H1 (cell line): ENCODE data around the gene ULK1. TPM values are rescaled to one million over a fixed set of nuclear protein-coding genes. Genes with fewer than 3 reads are reported as not detected.

Experiments used
- CHD2 ChIP-seq: IDR thresholded peaks from 2 replicates; pipeline ENCODE4 v1.6.1; 2012; ENCODE audit warnings: low read length, improper control_type of control experiment
- EZH2 ChIP-seq: fragments of 200-600 bp; sonication (generic); IDR thresholded peaks from 2 replicates; pipeline ENCODE4 v1.7.1; 2012; ENCODE audit warnings: low read depth, mild to moderate bottlenecking, moderate library complexity, low read length, inconsistent platforms; ENCODE audit not compliant: severe bottlenecking
- RXRA ChIP-seq: IDR thresholded peaks from 2 replicates; pipeline ENCODE4 v1.6.1; 2011; ENCODE audit warnings: low read depth, mild to moderate bottlenecking, low read length, moderate library complexity; ENCODE audit not compliant: insufficient read depth
- SP1 ChIP-seq: IDR thresholded peaks from 2 replicates; pipeline ENCODE4 v1.6.1; 2011; ENCODE audit warnings: low read depth, low read length
- SUZ12 ChIP-seq: fragments of 200-600 bp; sonication (generic); IDR thresholded peaks from 2 replicates; pipeline ENCODE4 v1.6.1; 2012; ENCODE audit warnings: mild to moderate bottlenecking, inconsistent platforms, low read length, moderate library complexity, mixed read lengths
- TAF7 ChIP-seq: optimal IDR thresholded peaks from 2 replicates; pipeline ENCODE3; 2011; ENCODE audit warnings: low read depth, mild to moderate bottlenecking, inconsistent platforms, low read length, moderate library complexity, borderline replicate concordance
- polyA plus RNA-seq, 7 experiments: library from polyadenylated mRNA; depleted of rRNA in 3 of 7; stranded (reverse) in 5 of 7; unstranded in 2 of 7; fragments of >200 nt in 5 of 7; fragments of 200-250 nt in 2 of 7; gene quantifications; 1 replicate in 5 of 7; 2 replicates in 1 of 7; 4 replicates in 1 of 7; pipeline versions ENCODE4 v1.2.1 to v1.2.3, GENCODE V29; 2011 to 2013; ENCODE audit warnings: missing spikeins in 2 of 7, mixed read lengths in 2 of 7
- total RNA-seq: library from RNA; stranded (reverse); fragmentation: NEBNext Ultra II Directional; extraction: Animal tissue kit (Norgen Biotek cat#: 25700); gene quantifications from 2 replicates; pipeline ENCODE4 v1.2.1, GENCODE V29; 2021

Gene ULK1
- total and polyA plus RNA-seq, 2 of the 8 experiments (the other 6 are each of a cell fraction or from before 2014, with no cell fraction given): 13.0 to 44.1 TPM

DNA sequence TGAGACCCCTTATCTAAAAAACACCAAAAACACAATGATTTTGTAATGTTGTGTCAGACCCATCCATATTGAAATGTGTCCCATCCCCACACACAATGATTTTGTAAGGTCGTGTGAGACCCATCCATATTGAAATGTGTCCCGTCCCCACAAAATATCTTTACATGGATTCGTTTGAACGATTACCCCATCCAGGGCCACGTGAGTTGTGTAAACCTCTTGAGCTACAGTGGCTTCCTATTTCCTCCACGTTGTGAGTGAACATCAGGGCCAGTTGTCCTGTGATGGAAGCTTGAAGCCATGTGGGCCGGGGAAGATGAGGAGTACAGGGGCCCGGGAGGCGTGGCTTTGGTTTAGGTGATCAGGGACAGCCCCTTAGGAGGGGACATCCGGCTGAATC is 27.0 kb upstream of the ULK1 start (continued):
- TF ChIP-seq TAF7 (no peak), CHD2 (no peak), SP1 (no peak), EZH2 (no peak), RXRA (no peak), SUZ12 (no peak)
